K562 (cell line): ENCODE data around the gene RASSF6. TPM values are rescaled to one million over a fixed set of nuclear protein-coding genes. Genes with fewer than 3 reads are reported as not detected.

Experiments
- ATAC-seq: fragments of 200-7000 bp; cut with Tn5 transposase; 3 replicates; pipeline ENCODE4 v1.9.1; 2020; ENCODE audit warnings: moderate library complexity
- BruUV-seq: library from RNA; stranded (reverse); fragments of 400-500 nt; replicated peaks from 2 replicates; lab custom pipeline; 2021; lab: Mats Ljungman, UMichigan
- CTCF ChIA-PET: fragments of 300-600 bp; formaldehyde crosslinking; extraction: SDS; loops from one replicate; lab custom pipeline; 2021; ENCODE audit warnings: low intra/inter-chr PET ratio; lab: Yijun Ruan, JAX
- POLR2A ChIA-PET: fragments of 300-600, 350-650 bp; sonication (Branson Sonifier 250); formaldehyde crosslinking; extraction: SDS; loops from one replicate; lab custom pipeline; 2021; ENCODE audit warnings: antibody characterized with exemption, inconsistent platforms; lab: Yijun Ruan, JAX
- DNase-seq, 4 experiments: peaks; one replicate each; pipeline versions ENCODE4 v3.0.0 to v3.0.0-alpha.2; 2011 to 2018; ENCODE audit warnings: low spot score in 3 of 4, mixed read lengths in 3 of 4; ENCODE audit errors: extremely low read depth in 1 of 4
- FAIRE-seq: peaks from 2 replicates; lab custom pipeline; 2011; peaks lifted over from hg19 to GRCh38; lab: Jason Lieb, UNC
- H2AFZ ChIP-seq: 2 replicates; pipeline ENCODE4 v1.6.0; 2011; ENCODE audit warnings: low read depth, low read length, control low read depth, inconsistent platforms
- H3K27ac ChIP-seq: fragments of 200-600 bp; 3 replicates; pipeline ENCODE4 v1.8.0; 2011; ENCODE audit warnings: low read depth, mild to moderate bottlenecking, control low read depth, inconsistent platforms, low read length, moderate library complexity, mixed read lengths; ENCODE audit errors: extremely low read depth
- H3K27me3 ChIP-seq, 2 experiments: fragments of 300-600 bp in 1 of 2; 2 replicates in 1 of 2; 3 replicates in 1 of 2; pipeline versions ENCODE4 v1.6.0 to v1.8.0; 2011; ENCODE audit warnings: inconsistent platforms in 2 of 2, low read length in 2 of 2, mild to moderate bottlenecking in 1 of 2, mixed read lengths in 1 of 2, moderate library complexity in 1 of 2; ENCODE audit not compliant: control insufficient read depth in 2 of 2, insufficient read depth in 2 of 2
- H3K36me3 ChIP-seq: fragments of 300-600 bp; 3 replicates; pipeline ENCODE4 v1.8.0; 2011; ENCODE audit warnings: mild to moderate bottlenecking, low read length, inconsistent platforms; ENCODE audit not compliant: control insufficient read depth, insufficient read depth
- H3K4me1 ChIP-seq, 2 experiments: fragments of 200-600 bp in 1 of 2; replicated peaks in 1 of 2; 2 replicates in 1 of 2; 3 replicates in 1 of 2; pipeline versions ENCODE4 v1.5.1 to v1.8.0; 2011; ENCODE audit warnings: inconsistent platforms in 2 of 2, low read length in 2 of 2, mild to moderate bottlenecking in 1 of 2, mixed read lengths in 1 of 2, moderate library complexity in 1 of 2; ENCODE audit not compliant: control insufficient read depth in 2 of 2, insufficient read depth in 2 of 2
- H3K4me2 ChIP-seq: 2 replicates; pipeline ENCODE4 v1.6.1; 2011; ENCODE audit warnings: low read length, control low read depth, inconsistent platforms, mixed read lengths; ENCODE audit not compliant: insufficient read depth
- H3K4me3 ChIP-seq: fragments of 200-600 bp; sonication (generic), shearing (Covaris generic); 2 replicates; pipeline ENCODE4 v1.5.1; 2016; ENCODE audit warnings: control low read depth, inconsistent platforms
- H3K79me2 ChIP-seq: fragments of 200-600 bp; 3 replicates; pipeline ENCODE4 v1.8.0; 2011; ENCODE audit warnings: low read length, inconsistent platforms; ENCODE audit not compliant: control insufficient read depth, insufficient read depth
- H3K9ac ChIP-seq, 2 experiments: 2 replicates each; pipeline versions ENCODE4 v1.6.0 to v1.6.1; 2011; ENCODE audit warnings: low read depth in 2 of 2, low read length in 2 of 2, control low read depth in 1 of 2, inconsistent platforms in 1 of 2, mild to moderate bottlenecking in 1 of 2, mixed read lengths in 1 of 2; ENCODE audit not compliant: insufficient read depth in 1 of 2
- H3K9me1 ChIP-seq: one replicate; pipeline ENCODE4 v1.6.0; 2011; ENCODE audit warnings: inconsistent platforms, mild to moderate bottlenecking, low read length, moderate library complexity; ENCODE audit not compliant: control insufficient read depth, insufficient read depth
- H3K9me3 ChIP-seq: replicated peaks from 2 replicates; pipeline ENCODE4 v1.5.1; 2011; ENCODE audit warnings: low read depth, low read length, inconsistent platforms; ENCODE audit not compliant: control insufficient read depth, insufficient read depth
- H4K20me1 ChIP-seq: replicated peaks from 2 replicates; pipeline ENCODE4 v1.6.1; 2011; ENCODE audit warnings: low read length, inconsistent platforms, mixed read lengths; ENCODE audit not compliant: control insufficient read depth, insufficient read depth
- AFF1 ChIP-seq, 2 experiments: fragments of 450-650 bp; IDR thresholded peaks; 2 replicates each; pipeline ENCODE4 v1.6.1; 2018; ENCODE audit warnings: mild to moderate bottlenecking in 2 of 2, low read depth in 1 of 2; ENCODE audit not compliant: partially characterized antibody in 2 of 2
- BRD9 ChIP-seq: fragments of 450-650 bp; IDR thresholded peaks from 2 replicates; pipeline ENCODE4 v1.6.1; 2018; ENCODE audit warnings: low read depth; ENCODE audit not compliant: partially characterized antibody
- DDX20 ChIP-seq: fragments of 450-650 bp; IDR thresholded peaks from 2 replicates; pipeline ENCODE4 v1.6.1; 2016; ENCODE audit warnings: missing genetic modification characterization, low read depth, mild to moderate bottlenecking, missing compliant biosample characterization, moderate library complexity
- E2F3 ChIP-seq: fragments of 250-450 bp; sonication (Bioruptor Pico); IDR thresholded peaks from 2 replicates; pipeline ENCODE4 v1.4.0; 2020; ENCODE audit warnings: mild to moderate bottlenecking
- EGR1 ChIP-seq: fragments of 450-650 bp; conservative IDR thresholded peaks from 2 replicates; pipeline ENCODE4 v1.6.1; 2017; ENCODE audit warnings: mild to moderate bottlenecking
- NR2C1 ChIP-seq, 2 experiments: fragments of 450-650 bp; IDR thresholded peaks; 2 replicates each; pipeline ENCODE4 v1.6.1; 2017; ENCODE audit warnings: mild to moderate bottlenecking in 2 of 2, antibody characterized with exemption in 1 of 2, inconsistent platforms in 1 of 2, missing compliant biosample characterization in 1 of 2, missing genetic modification characterization in 1 of 2
- PTBP1 ChIP-seq: fragments of 200-400 bp; formaldehyde crosslinking; IDR thresholded peaks from 2 replicates; pipeline ENCODE4 v1.6.1; 2017; ENCODE audit warnings: low read depth, low read length
- RAD21 ChIP-seq, 2 experiments: fragments of 250-450 bp in 1 of 2; fragments of 450-650 bp in 1 of 2; sonication (Bioruptor Pico) in 1 of 2; formaldehyde crosslinking in 1 of 2; IDR thresholded peaks in 1 of 2; conservative IDR thresholded peaks in 1 of 2; 2 replicates each; pipeline versions ENCODE4 v1.4.0 to v1.8.0; 2020 to 2022; ENCODE audit warnings: mild to moderate bottlenecking in 2 of 2, moderate library complexity in 1 of 2
- TAF1 ChIP-seq: IDR thresholded peaks from 2 replicates; pipeline ENCODE4 v1.6.1; 2011; ENCODE audit warnings: mild to moderate bottlenecking, low read length, moderate library complexity; ENCODE audit not compliant: insufficient read depth, control insufficient read depth, severe bottlenecking; ENCODE audit errors: extremely low read depth
- ZNF274 ChIP-seq: IDR thresholded peaks from 2 replicates; pipeline ENCODE4 v1.6.1; 2011; ENCODE audit warnings: low read depth, mild to moderate bottlenecking, low read length, moderate library complexity, borderline replicate concordance
- ZNF3 ChIP-seq: fragments of 250-450 bp; sonication (Bioruptor Pico); IDR thresholded peaks from 2 replicates; pipeline ENCODE4 v1.5.0; 2021; ENCODE audit warnings: mild to moderate bottlenecking, moderate library complexity
- ZNF316 ChIP-seq: fragments of 450-650 bp; IDR thresholded peaks from 2 replicates; pipeline ENCODE4 v1.6.1; 2016
- ZNF384 ChIP-seq: IDR thresholded peaks from 2 replicates; pipeline ENCODE4 v1.6.1; 2012; ENCODE audit warnings: low read depth, low read length, improper control_type of control experiment
- ZNF699 ChIP-seq: fragments of 250-450 bp; sonication (Bioruptor Pico); IDR thresholded peaks from 2 replicates; pipeline ENCODE4 v1.8.0; 2021; ENCODE audit warnings: mild to moderate bottlenecking, moderate library complexity; ENCODE audit not compliant: insufficient replicate concordance
- in situ Hi-C: fragments of 300-500 bp; cut with MboI; formaldehyde crosslinking; loops from 4 replicates; pipeline ENCODE4 v1.15.0; 2018; ENCODE audit warnings: inconsistent platforms, mixed read lengths
- intact Hi-C: fragments of 100-400 bp; cut with micrococcal nuclease; formaldehyde crosslinking; loops from 2 replicates; pipeline ENCODE4 v1.14.2; 2022
- polyA plus RNA-seq, 8 experiments: library from polyadenylated mRNA; depleted of rRNA in 4 of 8; stranded (reverse) in 5 of 8; unstranded in 3 of 8; fragments of >200 nt; fragmentation: Nextera tagmentation in 2 of 8; fragmentation: Illumina TruSeq in 1 of 8; extraction: Ambion mirVana in 2 of 8; extraction: Trizol in 1 of 8; gene quantifications; 2 replicates each; pipeline versions ENCODE4 v1.2.1 to v1.2.3, GENCODE V29; 2011 to 2014; ENCODE audit warnings: inconsistent platforms in 1 of 8, missing spikeins in 1 of 8
- total RNA-seq, 7 experiments: library from RNA; depleted of rRNA in 6 of 7; stranded (reverse); fragments of >200 nt in 6 of 7; fragmentation: Illumina TruSeq in 2 of 7; extraction: Trizol in 2 of 7; gene quantifications; 2 replicates each; pipeline versions ENCODE4 v1.2.1 to v1.2.3, GENCODE V29; 2011 to 2021; ENCODE audit warnings: low replicate concordance in 1 of 7
- TF ChIP-seq, protein P1 (sequence below): IDR thresholded peaks from 3 replicates; pipeline ENCODE4 v1.6.1; 2011; ENCODE audit warnings: borderline replicate concordance, mild to moderate bottlenecking, moderate library complexity; ENCODE audit not compliant: insufficient read length; ENCODE audit errors: extremely low read depth

Gene RASSF6
- total and polyA plus RNA-seq, 9 of the 15 experiments (the other 6 are each of a cell fraction or from before 2014, with no cell fraction given) = under 0.01 to 0.25 (median 0.06) TPM; not detected in 1

GRCh38 chr4:73585345-73585744 is 34.9 kb downstream of the RASSF6 start:
- Histone ChIP-seq H3K36me3 (no peaks in the 10 kb centered on the region), H3K9me3 (no peaks in the 10 kb centered on the region), H4K20me1 (no peaks in the 10 kb centered on the region), H2AFZ (no peak overlapping the region), H3K4me3 (no peak overlapping the region), H3K27ac (no peak overlapping the region), H3K9ac (no peak overlapping the region), H3K9me1 (no peaks in the 10 kb centered on the region), H3K4me1 (peaks cover 0 to 2% of the 10 kb centered on the region in 2 experiments; a peak in 1 of 5 replicates), H3K27me3 (no peaks in the 10 kb centered on the region), H3K4me2 (no peak overlapping the region), H3K79me2 (no peaks in the 10 kb centered on the region)
- intact Hi-C loops (no loop called here), in situ Hi-C loops (no loop called here)
- ChIA-PET POLR2A (no interaction called here), CTCF (no interaction called here)
- DNase-seq (no peak), FAIRE-seq (peak; percentile 26), ATAC-seq (no peak)
- BruUV-seq = no TSS peak
- TF ChIP-seq ZNF316 (peak; percentile 50), ZNF3 (no peak), AFF1 (IDR thresholded peaks at IDR 0.05; ENCODE audit: low read depth in 1 of 2, partially characterized antibody in 2 of 2) (no peak), DDX20 (tag) (no peak), ZNF699 (CRISPR knock-in tag) (no peak), E2F3 (CRISPR knock-in tag) (no peak), NR2C1 (IDR thresholded peaks at IDR 0.05) (no peak), NR2C1 (tag; IDR thresholded peaks at IDR 0.05) (no peak), BRD9 (no peak), RAD21 (CRISPR knock-in tag; conservative IDR thresholded peaks at IDR 0.05 in 1 of 2, IDR thresholded peaks at IDR 0.05 in 1 of 2) (no peak), EGR1 (no peak), PTBP1 (no peak), ZNF384 (no peak), ZNF274 (no peak), TAF1 (no peak)
- TF ChIP-seq, protein P1, sequence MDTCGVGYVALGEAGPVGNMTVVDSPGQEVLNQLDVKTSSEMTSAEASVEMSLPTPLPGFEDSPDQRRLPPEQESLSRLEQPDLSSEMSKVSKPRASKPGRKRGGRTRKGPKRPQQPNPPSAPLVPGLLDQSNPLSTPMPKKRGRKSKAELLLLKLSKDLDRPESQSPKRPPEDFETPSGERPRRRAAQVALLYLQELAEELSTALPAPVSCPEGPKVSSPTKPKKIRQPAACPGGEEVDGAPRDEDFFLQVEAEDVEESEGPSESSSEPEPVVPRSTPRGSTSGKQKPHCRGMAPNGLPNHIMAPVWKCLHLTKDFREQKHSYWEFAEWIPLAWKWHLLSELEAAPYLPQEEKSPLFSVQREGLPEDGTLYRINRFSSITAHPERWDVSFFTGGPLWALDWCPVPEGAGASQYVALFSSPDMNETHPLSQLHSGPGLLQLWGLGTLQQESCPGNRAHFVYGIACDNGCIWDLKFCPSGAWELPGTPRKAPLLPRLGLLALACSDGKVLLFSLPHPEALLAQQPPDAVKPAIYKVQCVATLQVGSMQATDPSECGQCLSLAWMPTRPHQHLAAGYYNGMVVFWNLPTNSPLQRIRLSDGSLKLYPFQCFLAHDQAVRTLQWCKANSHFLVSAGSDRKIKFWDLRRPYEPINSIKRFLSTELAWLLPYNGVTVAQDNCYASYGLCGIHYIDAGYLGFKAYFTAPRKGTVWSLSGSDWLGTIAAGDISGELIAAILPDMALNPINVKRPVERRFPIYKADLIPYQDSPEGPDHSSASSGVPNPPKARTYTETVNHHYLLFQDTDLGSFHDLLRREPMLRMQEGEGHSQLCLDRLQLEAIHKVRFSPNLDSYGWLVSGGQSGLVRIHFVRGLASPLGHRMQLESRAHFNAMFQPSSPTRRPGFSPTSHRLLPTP = no peak
